ENCODE data around the gene CNKSR1.

The CNKSR1 gene

DNA sequence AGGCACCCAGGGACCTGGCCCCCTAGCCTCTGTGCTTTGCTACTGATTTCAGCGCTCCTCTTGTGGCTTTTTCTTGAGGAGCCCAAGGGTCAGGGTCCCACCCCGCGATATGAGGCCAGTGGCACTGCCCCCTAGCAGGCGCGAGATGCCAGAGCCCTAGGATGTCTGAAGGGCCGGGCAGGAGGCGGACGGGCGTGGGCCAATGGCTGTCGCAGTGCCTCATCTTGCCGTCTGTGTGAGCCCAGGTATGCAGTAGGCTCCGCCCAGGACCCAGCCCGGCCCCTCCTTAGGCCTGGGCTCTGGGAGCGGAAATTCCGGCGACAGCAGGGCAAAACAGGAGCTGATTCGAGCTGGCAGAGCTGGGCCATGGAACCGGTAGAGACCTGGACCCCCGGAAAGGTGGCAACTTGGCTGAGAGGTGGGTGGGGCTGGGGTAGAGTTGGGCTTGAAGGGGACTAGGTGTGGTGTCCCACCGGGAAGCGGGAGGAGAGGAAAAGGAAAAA, at the start of gene CNKSR1:
CNKSR1 (plus strand) TSS at position 310 of the 503 bp plus-strand sequence; CDS start at position 367, 57 bp downstream.
- peak; percentile 50 for DNase-seq

DNA sequence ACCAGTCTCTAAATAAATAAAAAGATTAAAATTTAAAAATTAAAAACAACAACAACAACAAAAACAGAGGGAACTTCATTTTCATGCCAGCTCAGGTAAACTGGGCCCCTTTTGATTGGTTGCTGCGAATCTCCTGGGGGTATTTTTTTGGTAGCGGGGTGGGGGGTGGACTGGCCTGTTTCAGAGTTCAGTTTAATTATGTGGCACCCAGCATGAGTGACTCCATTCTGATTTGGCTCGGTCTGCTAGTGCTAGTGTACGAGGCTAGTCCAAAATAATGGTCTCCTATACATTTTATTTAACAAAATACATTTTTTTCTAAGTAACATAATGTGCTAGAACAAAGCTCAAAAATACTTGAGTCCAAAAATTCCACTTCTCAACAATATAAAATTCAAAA, 47.5 kb upstream of the CNKSR1 start:
- DNase-seq: no peak

GRCh38 chr1:26130695-26131094, 46.6 kb upstream of the CNKSR1 start:
- no peak for DNase-seq

GRCh38 chr1:26132128-26132833, 45.0 kb upstream of the CNKSR1 start:
- no peak for DNase-seq

DNA sequence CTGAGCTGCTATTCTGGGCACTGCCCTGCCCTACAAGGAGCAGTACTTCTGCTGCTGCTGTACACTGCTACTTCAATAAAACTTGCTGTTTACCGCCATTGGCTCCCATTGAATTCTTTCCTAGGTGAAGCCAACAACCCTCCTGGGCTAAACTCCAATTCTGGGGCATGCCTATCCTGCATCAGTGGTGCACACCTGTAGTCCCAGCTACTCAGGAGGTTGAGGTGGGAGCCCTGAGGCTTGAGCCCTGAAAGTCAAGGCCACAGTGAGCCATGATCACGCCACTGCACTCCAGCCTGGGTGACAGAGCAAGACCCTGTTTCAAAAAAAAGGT, 44.5 kb upstream of the CNKSR1 start:
- DNase-seq: no peak

DNA sequence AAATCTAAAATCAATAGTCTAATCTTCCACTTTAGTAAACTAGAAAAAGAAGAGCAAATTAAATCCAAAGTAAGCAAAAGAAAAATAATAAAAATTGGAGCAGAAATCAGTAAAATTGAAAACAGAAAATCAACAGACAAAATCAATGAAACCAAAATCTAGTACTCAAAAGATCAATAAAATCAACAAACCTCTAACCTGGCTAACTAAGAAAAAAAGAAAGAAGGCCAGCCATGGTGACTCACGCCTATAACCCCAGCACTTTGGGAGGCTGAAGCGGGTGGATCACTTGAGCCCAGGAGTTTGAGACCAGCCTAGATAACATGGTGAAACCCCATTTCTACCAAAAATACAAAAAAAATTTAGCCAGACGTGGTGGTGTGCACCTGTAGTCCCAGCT, 42.8 kb upstream of the CNKSR1 start:
- DNase-seq: no peak

- no peak for DNase-seq
These were observed 38.2 kb upstream of the CNKSR1 start for GRCh38 chr1:26138974-26139558.

DNA sequence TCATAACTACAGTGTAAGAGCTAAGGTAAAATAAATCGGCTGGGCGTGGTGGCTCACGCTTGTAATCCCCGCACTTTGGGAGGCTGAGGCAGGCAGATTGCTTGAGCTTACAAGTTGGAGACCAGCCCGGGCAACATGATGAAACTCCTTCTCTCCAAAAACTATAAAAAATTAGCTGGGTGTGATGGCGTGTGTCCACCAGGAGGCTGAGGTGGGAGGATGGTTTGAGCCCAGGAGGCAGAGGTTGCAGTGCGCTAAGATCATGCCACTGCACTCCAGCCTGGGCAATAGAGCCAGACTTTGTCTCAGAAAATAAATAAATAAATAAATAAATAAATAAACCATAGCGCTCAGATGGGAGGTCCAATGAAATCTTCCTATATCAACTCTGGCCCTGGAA, 35.1 kb upstream of the CNKSR1 start:
- no peak for DNase-seq

DNA sequence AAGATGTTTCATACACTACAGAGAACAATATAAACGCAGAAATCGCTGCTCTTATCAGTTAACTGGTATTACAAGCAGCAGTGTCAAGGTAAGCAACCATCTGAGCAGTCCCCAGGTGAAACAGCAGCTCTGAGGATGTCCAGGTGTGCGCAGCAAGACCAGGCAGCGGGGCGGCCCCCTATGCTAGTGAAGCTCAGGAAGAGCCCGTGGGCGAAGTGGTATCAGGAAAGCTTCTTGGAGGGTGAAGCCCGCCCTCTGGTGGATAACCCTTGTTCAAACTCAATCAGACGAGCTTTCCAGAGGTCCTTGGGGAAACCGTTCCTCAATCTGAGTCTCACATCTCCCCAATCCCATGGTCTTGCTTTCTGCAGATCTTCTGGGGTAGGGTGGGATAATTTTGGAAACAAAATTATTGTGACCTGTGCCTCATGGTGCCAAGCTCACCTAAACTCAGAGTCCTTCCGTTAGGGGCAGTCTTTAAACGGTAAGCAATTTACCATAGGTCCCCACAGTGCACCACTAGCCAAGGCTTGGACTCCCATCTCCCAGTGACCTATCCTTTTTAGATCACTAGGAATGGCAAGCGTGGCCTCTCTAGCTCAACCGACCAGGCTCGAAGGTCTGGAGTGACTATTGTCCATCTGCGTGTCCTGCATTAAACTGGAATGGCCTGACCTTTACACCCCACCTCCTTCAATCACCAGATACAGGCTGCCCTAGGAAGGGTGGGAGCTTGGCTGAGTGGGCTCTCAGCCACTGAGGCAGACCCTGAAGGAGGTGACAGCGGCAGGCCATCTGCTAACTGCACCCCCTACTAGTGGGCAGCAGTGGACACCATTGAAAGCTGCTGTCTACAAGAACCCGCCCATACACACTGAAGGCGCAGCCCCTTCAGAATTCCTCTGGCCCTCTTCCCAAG, 32.0 kb upstream of the CNKSR1 start:
- DNase-seq: peak; percentile 83

GRCh38 chr1:26145960-26146294, 31.4 kb upstream of the CNKSR1 start:
- no peak for DNase-seq

- DNase-seq: no peak
These were observed 28.4 kb upstream of the CNKSR1 start for GRCh38 chr1:26148887-26149286.

- DNase-seq: no peak
These were observed 23.2 kb upstream of the CNKSR1 start for GRCh38 chr1:26153966-26154532.

DNA sequence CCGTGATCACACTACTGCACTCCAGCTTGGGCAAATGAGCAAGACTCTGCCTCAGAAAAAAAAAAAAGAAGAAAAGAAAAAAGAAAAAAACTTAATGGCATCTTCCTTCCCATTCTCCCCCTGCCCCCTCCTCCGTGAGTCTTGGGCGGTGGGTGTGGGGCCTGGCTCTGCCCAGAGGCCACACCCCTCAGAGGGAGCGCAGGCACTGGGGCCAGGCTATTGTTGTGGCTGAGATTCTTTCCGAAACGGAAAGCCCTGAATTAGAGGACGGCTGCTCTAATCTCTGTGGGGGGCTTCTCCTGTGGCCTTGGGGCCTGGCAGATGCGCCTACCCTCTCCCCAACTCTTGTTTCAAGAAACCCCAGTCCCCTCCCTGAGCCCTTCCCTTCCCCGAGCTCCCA, 22.5 kb upstream of the CNKSR1 start:
- no peak for DNase-seq

DNA sequence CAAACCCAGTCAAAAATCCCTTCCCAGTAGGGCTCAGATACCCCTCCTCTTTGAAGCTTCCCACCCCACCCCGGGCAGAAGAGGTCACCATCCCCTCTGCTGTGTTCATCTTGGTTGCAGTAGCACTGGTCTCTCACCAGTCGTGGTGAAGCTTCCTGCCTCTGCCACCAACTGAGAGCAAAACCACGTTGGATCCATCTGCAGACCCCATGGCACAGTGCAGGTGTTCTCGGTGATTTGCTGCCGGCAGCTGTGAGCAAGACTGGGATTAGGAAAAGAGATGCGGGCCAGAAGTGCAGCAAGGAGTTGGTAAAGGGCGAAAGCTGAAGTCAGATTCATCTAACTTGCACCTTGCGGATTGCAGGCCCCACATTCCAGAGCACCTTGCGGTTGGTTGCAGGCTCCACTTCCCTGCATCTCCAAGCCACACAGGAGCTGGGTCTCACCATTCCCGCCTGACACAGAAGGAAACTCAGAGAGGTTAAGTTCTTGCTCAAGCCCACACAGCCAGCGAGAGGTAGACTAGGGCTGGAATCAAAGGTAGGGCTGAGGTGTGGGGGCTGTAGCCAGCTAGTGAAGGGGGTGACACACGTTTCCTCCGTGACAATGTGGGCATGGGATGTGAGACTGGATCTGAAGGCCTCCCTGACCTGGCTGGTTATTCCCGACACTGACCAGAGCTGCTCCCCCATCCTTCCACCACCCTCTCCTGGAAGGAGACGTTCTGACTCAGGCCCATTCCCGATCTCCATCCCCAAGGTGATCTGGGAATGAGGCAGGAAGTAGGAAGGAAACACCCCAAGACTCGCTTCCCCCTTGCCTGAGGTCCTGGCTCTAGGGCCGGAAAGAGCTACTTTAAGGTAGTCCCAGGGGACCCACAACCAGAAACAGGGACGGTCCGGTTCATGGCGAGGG, 21.7 kb upstream of the CNKSR1 start:
- no peak for DNase-seq

- no peak for DNase-seq
These were observed 20.8 kb upstream of the CNKSR1 start for GRCh38 chr1:26156285-26157038.

DNA sequence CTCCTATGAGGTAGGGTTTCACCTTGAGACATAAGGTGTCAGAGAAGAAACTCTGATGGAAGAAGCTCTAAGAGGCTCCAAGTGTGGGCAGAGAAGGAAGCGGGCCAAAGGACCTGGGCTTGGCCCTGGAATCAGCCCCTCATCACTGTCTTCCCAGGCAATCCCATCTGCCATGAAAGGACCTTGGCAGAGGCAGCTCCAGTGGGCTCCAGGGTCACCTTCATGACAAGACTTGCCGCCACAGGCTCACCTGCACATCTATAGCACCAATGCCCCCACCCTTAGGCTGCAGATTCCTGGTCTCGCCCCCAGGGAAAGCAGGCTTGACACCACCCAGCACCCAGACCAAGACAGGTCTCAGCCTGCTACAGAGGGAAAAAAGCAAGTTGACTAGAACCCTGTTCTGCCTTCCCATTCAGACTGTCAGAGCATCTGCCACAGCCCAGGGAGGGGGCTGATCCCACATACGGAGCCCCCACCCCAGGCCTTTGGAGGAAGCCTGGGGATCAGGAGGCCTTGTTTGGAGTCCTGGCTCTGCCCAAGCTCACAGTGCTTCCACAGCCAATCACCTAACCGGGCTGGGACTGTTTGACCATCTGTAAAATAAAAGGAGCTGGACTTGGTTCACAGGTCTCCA, 18.9 kb upstream of the CNKSR1 start:
- DNase-seq: no peak

GRCh38 chr1:26158908-26159742, 18.2 kb upstream of the CNKSR1 start, which contains the start of gene FAM110D:
Gene FAM110D (plus strand): TSS chr1:26159079. CDS start chr1:26161292, 2,213 bp downstream.
- DNase-seq: no peak

- DNase-seq: no peak
These were observed 17.6 kb upstream of the CNKSR1 start for GRCh38 chr1:26159743-26160039.

- DNase-seq: no peak
These were observed 16.5 kb upstream of the CNKSR1 start for GRCh38 chr1:26160527-26161414.

Measured in stimulated activated CD4-positive, alpha-beta T cell treated with anti-CD3 and anti-CD28 coated beads, Interleukin-15, amount 100 ng/mL, for 24 hours (primary cell).